ACC112 (cell line): ENCODE results near the gene WDR75.

ENCODE experiments used
- H2AFZ ChIP-seq: fragments of 200-600 bp; sonication (generic); one replicate; pipeline ENCODE4 v1.6.0; 2017; ENCODE audit warnings: antibody characterized with exemption, low read length; ENCODE audit not compliant: unreplicated experiment
- H3K27ac ChIP-seq: fragments of 200-600 bp; sonication (generic); 2 replicates; pipeline ENCODE4 v1.5.1; 2014; ENCODE audit warnings: low read depth, mild to moderate bottlenecking, antibody characterized with exemption, low read length, moderate library complexity
- H3K27me3 ChIP-seq: fragments of 200-600 bp; sonication (generic); 2 replicates; pipeline ENCODE4 v1.6.1; 2014; ENCODE audit warnings: mild to moderate bottlenecking, antibody characterized with exemption, low read length, moderate library complexity, mixed read lengths; ENCODE audit not compliant: insufficient read depth
- H3K36me3 ChIP-seq: fragments of 200-600 bp; sonication (generic); 2 replicates; pipeline ENCODE4 v1.6.1; 2016; ENCODE audit warnings: mild to moderate bottlenecking, antibody characterized with exemption, low read length, moderate library complexity, mixed read lengths; ENCODE audit not compliant: insufficient read depth
- H3K4me1 ChIP-seq: fragments of 200-600 bp; sonication (generic); one replicate; pipeline ENCODE4 v1.6.1; 2016; ENCODE audit warnings: low read length, mixed read lengths; ENCODE audit not compliant: insufficient read depth, unreplicated experiment, control insufficient read depth
- H3K4me3 ChIP-seq: fragments of 200-600 bp; sonication (generic); 2 replicates; pipeline ENCODE4 v1.5.1; 2014; ENCODE audit warnings: mild to moderate bottlenecking, low read depth, low read length
- H3K79me2 ChIP-seq: fragments of 200-600 bp; sonication (generic); one replicate; pipeline ENCODE4 v1.6.0; 2016; ENCODE audit warnings: low read length; ENCODE audit not compliant: control insufficient read depth, unreplicated experiment, insufficient read depth

Gene WDR75

DNA sequence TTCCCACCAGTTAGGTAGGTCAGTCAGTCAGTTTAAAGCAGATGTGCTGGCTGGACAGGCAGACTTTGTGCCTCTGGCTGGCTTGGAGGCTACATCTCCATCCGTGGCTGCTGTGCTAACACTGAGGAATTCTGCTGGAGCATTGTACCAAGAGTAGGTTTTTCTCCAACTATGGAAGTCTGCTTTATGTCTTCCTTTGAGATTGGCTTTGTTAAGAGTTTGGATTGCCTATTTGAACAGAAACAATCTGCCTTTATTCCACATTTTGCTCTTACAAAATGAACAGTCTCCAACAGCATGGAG, 46.7 kb downstream of the WDR75 start:
- Histone ChIP-seq H3K27me3 (no peaks in the 10 kb centered on the region), H3K27ac (no peak overlapping the region), H3K4me3 (no peak overlapping the region), H3K4me1 (no peaks in the 10 kb centered on the region), H3K36me3 (no peaks in the 10 kb centered on the region), H2AFZ (no peak overlapping the region), H3K79me2 (no peaks in the 10 kb centered on the region)

DNA sequence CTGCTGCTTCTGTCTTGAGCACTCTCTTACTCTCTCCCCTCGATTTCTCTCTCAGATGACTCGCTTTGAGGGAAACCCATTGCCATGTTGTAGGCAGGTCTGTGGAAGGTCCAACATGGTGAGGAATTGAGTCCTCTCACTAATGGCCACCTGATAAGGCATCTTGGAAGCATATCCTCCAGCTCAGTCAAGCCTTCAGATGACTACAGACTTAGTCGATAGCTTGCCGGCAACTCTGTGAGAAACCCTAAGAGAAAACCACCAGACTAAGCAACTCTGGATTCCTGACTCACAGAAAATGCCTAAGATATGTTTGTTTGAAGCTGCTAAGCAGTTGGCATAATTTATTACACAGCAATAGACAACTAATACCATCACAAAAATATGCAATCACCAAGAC, 51.2 kb downstream of the WDR75 start:
- Histone ChIP-seq H3K27ac (no peak overlapping the region), H3K36me3 (no peaks in the 10 kb centered on the region), H2AFZ (no peak overlapping the region), H3K4me1 (no peaks in the 10 kb centered on the region), H3K27me3 (no peaks in the 10 kb centered on the region), H3K79me2 (no peaks in the 10 kb centered on the region), H3K4me3 (no peak overlapping the region)

DNA sequence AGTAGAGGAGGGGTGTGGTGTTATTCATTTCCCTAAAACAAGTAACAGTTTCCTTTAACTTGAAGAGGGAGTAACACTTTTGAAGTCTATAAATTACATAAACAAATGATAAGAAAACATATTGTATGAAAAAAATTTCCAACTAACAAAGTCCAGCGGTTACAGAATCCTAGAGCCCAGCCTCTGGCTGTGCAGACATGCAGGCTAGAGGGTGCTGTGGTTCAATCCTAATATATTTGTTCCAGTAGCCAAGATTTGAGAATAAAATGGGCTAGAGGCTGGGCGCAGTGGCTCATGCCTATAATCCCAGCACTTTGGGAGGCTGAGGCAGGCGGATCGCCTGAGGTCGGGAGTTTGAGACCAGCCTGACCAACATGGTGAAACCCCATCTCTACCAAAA, 56.9 kb downstream of the WDR75 start:
- Histone ChIP-seq H3K27ac (no peak overlapping the region), H3K4me3 (no peak overlapping the region), H2AFZ (no peak overlapping the region), H3K27me3 (no peaks in the 10 kb centered on the region), H3K36me3 (no peaks in the 10 kb centered on the region), H3K79me2 (no peaks in the 10 kb centered on the region), H3K4me1 (no peaks in the 10 kb centered on the region)

DNA sequence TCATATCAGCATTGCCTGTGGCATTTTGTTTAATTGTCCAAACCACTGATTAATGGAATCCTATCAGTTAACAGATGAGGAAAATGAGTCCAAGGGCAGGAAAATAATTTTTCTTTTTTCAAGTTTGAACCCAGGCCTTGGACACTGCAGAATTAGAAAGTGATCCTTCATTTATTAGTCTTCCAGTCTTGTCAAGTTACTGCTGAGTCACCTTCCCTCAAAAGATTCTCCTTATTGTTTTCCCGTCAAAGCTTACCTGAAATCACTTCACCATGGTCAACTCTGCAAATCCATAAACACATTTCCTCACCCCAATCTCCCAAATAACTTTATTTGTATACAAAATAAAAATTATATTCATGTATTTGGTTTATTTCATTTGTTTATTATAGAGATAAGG, 57.9 kb downstream of the WDR75 start:
- Histone ChIP-seq H3K4me3 (no peak overlapping the region), H3K27me3 (no peaks in the 10 kb centered on the region), H3K79me2 (no peaks in the 10 kb centered on the region), H3K4me1 (no peaks in the 10 kb centered on the region), H2AFZ (no peak overlapping the region), H3K36me3 (no peaks in the 10 kb centered on the region), H3K27ac (no peak overlapping the region)

DNA sequence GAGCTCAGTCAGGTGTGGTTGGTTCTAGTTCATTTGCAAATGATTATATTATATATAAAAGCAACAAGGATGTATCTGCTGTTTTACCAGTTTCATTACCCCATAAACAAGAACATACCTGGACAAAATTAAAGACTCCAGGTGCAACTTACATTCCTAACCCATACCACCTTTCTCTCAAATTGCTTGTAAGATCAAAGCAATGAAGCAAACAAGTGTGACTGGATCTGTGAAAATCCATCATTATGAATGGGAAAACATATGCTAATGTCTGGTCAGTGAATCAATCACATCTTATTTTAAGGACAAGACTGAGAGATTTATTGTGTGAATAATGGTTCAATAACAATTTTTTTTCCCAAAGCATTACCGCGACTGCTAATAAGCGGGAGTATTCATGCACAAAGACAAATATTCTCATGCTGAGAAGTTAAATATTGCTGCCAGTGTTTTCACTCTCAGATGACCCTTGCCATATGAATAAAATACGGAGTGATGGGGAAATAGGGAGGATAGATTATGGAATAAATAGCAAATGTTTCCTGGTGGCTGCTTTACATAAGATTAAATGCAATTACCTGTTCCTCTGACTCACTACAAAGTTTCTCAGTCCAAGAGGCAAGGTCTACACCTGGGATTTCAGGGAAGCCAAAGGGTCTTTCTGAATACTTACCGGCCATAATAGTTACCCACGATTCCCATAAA, 59.3 kb downstream of the WDR75 start:
- Histone ChIP-seq H3K4me1 (no peaks in the 10 kb centered on the region), H3K79me2 (no peaks in the 10 kb centered on the region), H2AFZ (no peak overlapping the region), H3K4me3 (no peak overlapping the region), H3K27me3 (no peaks in the 10 kb centered on the region), H3K36me3 (no peaks in the 10 kb centered on the region), H3K27ac (no peak overlapping the region)

- Histone ChIP-seq H3K4me3 (no peak overlapping the region), H2AFZ (no peak overlapping the region), H3K27me3 (no peaks in the 10 kb centered on the region), H3K36me3 (no peaks in the 10 kb centered on the region), H3K27ac (no peak overlapping the region), H3K79me2 (no peaks in the 10 kb centered on the region), H3K4me1 (no peaks in the 10 kb centered on the region)
Observed at GRCh38 chr2:189501487-189501886, 60.2 kb downstream of the WDR75 start.

DNA sequence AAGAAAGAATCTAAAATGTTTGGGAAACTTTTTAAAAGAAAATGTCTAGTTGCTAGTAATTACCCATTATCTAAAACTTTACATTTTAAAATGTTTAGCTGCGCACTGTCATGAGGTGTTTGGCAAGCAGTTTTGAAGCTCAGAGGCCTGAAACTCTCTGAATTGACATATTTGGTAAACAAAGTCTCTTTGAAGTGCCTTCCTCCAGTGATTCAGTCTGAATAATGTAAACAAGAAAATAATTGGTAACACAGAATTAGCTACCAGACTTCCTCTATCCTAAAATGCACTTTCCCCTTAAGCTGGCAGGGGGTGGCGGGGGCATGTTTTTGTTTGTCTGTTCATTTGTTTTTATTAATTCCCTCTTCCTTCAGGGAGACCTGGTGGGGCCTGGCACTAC, 61.4 kb downstream of the WDR75 start:
- H3K79me2 ChIP-seq, result no peaks in the 10 kb centered on the region

GRCh38 chr2:189504238-189504637, 63.0 kb downstream of the WDR75 start:
- Histone ChIP-seq H3K27me3 (no peaks in the 10 kb centered on the region), H3K27ac (no peak overlapping the region), H3K36me3 (no peaks in the 10 kb centered on the region), H3K79me2 (no peaks in the 10 kb centered on the region), H2AFZ (no peak overlapping the region), H3K4me3 (no peak overlapping the region), H3K4me1 (no peaks in the 10 kb centered on the region)

More for the DNA sequence above, 61.4 kb downstream of the WDR75 start:
- Histone ChIP-seq H3K4me3 (no peak overlapping the region), H3K4me1 (no peaks in the 10 kb centered on the region), H3K36me3 (no peaks in the 10 kb centered on the region), H3K27me3 (no peaks in the 10 kb centered on the region), H3K27ac (no peak overlapping the region), H2AFZ (no peak overlapping the region)

DNA sequence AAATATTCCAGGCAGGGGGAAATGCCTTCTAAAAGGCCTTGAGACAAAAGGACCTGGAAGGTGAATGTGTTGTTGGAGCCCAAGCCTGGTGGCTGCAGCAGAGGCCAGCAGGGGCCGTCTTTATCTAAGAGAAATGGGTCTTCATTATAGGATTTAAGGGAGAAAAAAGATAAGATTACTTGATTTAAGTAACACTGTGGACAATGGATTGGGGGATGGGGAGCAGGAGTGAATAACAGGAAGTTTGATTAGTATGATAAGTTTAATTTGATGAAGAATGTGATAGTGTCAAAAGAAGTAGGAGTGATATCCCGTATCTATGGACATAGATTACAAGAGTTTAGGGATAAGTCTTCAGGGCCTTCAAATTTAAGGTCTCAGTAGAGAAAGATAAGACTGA, 64.2 kb downstream of the WDR75 start:
- Histone ChIP-seq H3K27ac (no peak overlapping the region), H3K4me3 (no peak overlapping the region), H2AFZ (no peak overlapping the region), H3K36me3 (no peaks in the 10 kb centered on the region), H3K27me3 (no peaks in the 10 kb centered on the region), H3K79me2 (no peaks in the 10 kb centered on the region), H3K4me1 (no peaks in the 10 kb centered on the region)

- Histone ChIP-seq H3K79me2 (no peaks in the 10 kb centered on the region), H3K27ac (no peak overlapping the region), H3K27me3 (no peaks in the 10 kb centered on the region), H3K36me3 (no peaks in the 10 kb centered on the region), H2AFZ (no peak overlapping the region), H3K4me3 (no peak overlapping the region), H3K4me1 (no peaks in the 10 kb centered on the region)
Observed at GRCh38 chr2:189506514-189506976, 65.3 kb downstream of the WDR75 start.

DNA sequence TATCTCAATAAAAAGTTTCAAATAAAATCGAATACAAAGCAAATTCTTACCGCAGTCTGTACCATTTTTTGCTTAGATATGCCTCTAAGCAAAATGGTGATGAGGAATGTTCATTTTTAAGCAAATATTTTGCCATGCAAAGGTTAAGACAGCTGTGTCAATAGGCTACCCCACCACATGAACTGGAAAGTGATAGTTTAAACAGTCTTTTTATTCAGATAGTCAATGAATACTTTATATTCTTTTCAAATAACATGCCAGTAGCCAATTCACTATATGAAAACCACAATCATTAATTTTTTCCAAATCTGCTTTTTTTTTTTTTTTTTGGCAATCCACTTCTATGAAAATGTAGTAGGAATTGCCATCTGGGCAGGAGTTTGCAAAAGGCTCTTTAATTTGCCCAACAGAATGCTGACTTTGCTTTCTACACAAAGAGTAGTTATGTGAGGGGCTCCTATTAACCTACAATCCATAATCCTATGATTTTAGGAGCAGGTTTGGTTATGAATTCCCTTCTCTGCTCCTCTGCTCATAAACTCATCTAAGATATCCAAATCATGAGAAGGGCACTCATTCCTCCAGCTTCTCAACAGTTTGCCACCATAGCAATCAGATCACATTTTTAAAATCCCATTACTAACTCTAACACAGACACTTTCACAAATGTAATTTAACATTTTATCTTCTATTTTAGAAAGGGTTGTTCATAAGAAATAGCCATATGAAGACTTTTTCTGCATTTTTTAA, 70.1 kb downstream of the WDR75 start:
- no peak overlapping the region for H3K4me3 ChIP-seq
- H3K79me2 ChIP-seq, result no peaks in the 10 kb centered on the region
- H3K36me3 ChIP-seq, result no peaks in the 10 kb centered on the region
- H3K27ac ChIP-seq, result no peak overlapping the region
- no peaks in the 10 kb centered on the region for H3K27me3 ChIP-seq
- no peaks in the 10 kb centered on the region for H3K4me1 ChIP-seq
- H2AFZ ChIP-seq, result no peak overlapping the region
